ENCODE results near the gene TARDBP. TPM values are rescaled to one million over a fixed set of nuclear protein-coding genes. Genes with fewer than 3 reads are reported as not detected.
"Not testable (repeated sequence)": the region's sequence is repeated elsewhere in the genome, so short reads cannot be mapped to it uniquely, and the experiment has no call there.

Gene TARDBP
- total RNA-seq, 2 donors from 2014 or later, result 149 to 156 TPM

GRCh38 chr1:11061652-11062365 lies 49.4 kb downstream of the TARDBP start:
- Mint-ChIP-seq H3K4me1 (ENCODE audit: low read depth) (peaks cover 60% of the 10 kb centered on the region), H3K36me3 (ENCODE audit: insufficient read depth in 2 of 2) (peaks cover 6 to 25% of the 10 kb centered on the region in 2 donors), H3K4me3 (peak overlapping the region; percentile 92 to 98), H3K27me3 (ENCODE audit: low read depth) (no peaks in the 10 kb centered on the region), H3K9me3 (no peaks in the 10 kb centered on the region), H3K27ac (peak overlapping the region; percentile 51)
- no peak for ATAC-seq (replicated peaks in 1 of 2)
- DNase-seq, result no peak

GRCh38 chr1:11062965-11063401 lies 50.5 kb downstream of the TARDBP start:
- no peaks in the 10 kb centered on the region for H3K27me3 Mint-ChIP-seq (ENCODE audit: low read depth)
- peak; percentile 26 to 29 for ATAC-seq (replicated peaks in 1 of 2)
- peak overlapping the region; percentile 59 to 72 for H3K4me3 Mint-ChIP-seq
- H3K4me1 Mint-ChIP-seq (ENCODE audit: low read depth), result peaks cover 50% of the 10 kb centered on the region
- H3K9me3 Mint-ChIP-seq, result no peaks in the 10 kb centered on the region
- H3K27ac Mint-ChIP-seq, result peak overlapping the region; percentile 87
- peaks cover 6 to 25% of the 10 kb centered on the region in 2 donors for H3K36me3 Mint-ChIP-seq (ENCODE audit: insufficient read depth in 2 of 2)
- peak; percentile 57 to 60 for DNase-seq

DNA sequence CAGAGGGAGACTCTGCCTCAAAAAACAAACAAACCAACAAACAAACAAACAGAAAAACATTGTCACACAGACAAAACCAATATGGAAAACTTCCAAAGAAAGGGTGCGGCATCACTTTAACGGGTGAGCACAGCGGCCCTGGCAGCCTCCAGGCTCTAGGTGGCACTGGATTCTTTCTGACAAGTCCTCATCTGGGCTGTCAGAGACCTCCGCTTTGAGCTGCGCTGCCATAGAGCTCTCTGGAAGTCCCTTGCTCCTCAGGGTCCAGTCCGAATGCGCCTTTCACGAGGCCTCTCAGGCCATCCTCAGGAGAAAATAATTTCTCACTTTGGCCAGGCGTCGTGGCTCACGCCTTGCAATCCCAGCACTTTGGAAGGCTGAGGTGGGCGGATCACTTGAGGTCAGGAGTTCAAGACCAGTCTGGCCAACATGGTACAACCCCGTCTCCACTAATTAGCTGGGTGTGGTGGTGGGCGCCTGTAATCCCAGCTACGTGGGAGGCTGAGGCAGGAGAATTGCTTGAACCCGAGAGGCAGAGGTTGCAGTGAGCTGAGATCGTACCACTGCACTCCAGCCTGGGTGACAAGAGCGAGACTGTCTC lies 51.6 kb downstream of the TARDBP start:
- Mint-ChIP-seq H3K36me3 (ENCODE audit: insufficient read depth in 2 of 2) (peaks cover 6 to 23% of the 10 kb centered on the region in 2 donors), H3K4me1 (ENCODE audit: low read depth) (peaks cover 39% of the 10 kb centered on the region)
- H3K9me3 Mint-ChIP-seq; H3K27ac Mint-ChIP-seq; H3K4me3 Mint-ChIP-seq; ATAC-seq (replicated peaks in 1 of 2); DNase-seq; H3K27me3 Mint-ChIP-seq (ENCODE audit: low read depth): not testable (repeated sequence)

- H3K9me3 Mint-ChIP-seq, result no peaks in the 10 kb centered on the region
- H3K4me1 Mint-ChIP-seq (ENCODE audit: low read depth), result peaks cover 36% of the 10 kb centered on the region
- H3K27ac Mint-ChIP-seq, result no peak overlapping the region
- peaks cover 4 to 24% of the 10 kb centered on the region in 2 donors for H3K36me3 Mint-ChIP-seq (ENCODE audit: insufficient read depth in 2 of 2)
- no peak for ATAC-seq (replicated peaks in 1 of 2)
- no peak for DNase-seq
- H3K4me3 Mint-ChIP-seq, result no peak overlapping the region
- H3K27me3 Mint-ChIP-seq (ENCODE audit: low read depth), result no peaks in the 10 kb centered on the region
Measured at GRCh38 chr1:11064942-11065341, 52.5 kb downstream of the TARDBP start.

GRCh38 chr1:11065796-11066195 lies 53.3 kb downstream of the TARDBP start:
- Mint-ChIP-seq H3K9me3 (no peaks in the 10 kb centered on the region), H3K36me3 (ENCODE audit: insufficient read depth in 2 of 2) (peaks cover 4 to 24% of the 10 kb centered on the region in 2 donors), H3K4me3 (no peak overlapping the region), H3K27me3 (ENCODE audit: low read depth) (no peaks in the 10 kb centered on the region), H3K4me1 (ENCODE audit: low read depth) (peaks cover 31% of the 10 kb centered on the region), H3K27ac (no peak overlapping the region)
- DNase-seq (no peak), ATAC-seq (replicated peaks in 1 of 2) (no peak)

DNA sequence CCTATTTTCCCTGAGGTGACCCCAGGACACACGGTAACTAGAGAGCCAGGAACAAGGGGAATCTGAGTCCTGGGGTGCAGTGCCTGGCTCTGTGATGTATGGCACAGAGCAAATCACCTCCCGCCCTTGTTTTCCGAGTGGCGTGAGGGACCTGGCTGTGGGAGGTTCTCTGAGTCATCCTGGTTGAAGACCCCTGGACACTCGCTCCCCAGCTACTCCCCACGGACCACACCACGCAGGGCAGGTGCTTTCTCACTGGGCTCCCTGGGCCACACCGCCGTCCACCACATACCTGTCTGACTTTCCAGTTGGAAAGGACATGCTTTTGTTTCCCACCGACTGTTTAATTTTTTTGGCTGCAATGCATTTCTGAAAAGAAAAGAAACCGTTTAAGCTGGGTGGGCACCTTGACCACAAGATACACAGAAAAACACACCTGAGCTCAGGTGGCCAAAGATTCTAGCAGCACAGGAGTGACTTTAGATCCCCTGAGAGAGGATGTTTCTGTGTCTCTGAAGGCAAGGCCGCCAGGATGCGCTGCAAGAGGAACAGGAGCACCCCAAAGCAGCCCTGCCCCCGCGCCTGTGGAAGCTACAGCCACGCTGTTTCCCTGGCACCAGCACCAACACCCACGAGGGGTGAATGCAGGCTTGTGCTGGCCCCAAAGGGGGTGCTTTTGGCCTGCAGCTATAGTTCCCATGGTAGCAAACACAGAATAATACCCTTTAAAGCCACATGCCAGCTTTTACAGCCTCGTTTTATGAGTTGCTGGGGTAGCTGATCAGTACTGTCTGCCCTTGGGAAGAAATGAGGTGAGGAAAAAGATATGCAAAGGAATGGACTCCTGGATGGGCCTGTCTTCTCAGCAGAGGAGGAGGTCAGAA lies 55.5 kb downstream of the TARDBP start:
- H3K27ac Mint-ChIP-seq, result no peak overlapping the region
- no peak for DNase-seq

DNA sequence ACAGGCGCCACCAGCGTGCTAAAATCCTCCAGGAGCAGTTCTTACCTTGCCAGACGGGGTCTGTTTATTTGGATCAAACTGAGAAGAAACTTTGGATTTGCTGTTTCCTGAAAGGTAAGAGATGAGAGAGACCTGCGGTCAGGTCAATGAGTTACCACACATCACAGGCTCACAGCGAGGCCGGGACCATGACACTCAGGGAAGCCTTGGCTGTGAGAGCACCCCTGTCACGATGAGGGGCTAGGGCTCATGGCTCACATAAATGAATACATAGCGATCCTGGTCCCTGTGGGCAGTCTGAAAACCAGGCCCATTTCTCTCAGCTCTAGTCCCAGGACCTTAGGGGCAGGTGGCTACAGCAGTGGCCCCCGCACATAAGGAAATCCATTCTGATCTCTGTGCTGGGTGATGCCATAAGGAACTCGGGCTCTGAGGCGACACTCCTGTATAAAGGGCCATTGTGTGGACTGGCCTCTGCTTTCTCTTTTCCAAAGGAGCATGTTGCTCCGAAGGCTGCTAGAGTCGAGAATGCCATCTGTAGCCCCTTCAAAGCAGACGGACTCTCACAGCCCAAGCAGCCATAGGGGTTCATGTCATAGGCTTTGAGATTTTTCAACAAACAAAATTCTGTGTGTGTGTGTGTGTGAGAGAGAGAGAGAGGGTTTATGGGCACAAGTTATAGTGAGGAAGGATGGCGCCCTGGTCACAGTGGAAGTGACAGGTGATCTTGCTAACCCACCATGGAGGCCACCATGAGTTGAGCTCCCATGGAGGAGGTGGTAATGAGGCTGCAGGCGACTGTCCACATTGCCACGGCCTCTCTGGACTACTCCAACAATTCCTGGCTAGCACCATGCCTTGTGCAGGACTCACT lies 56.4 kb downstream of the TARDBP start:
- H3K36me3 Mint-ChIP-seq (ENCODE audit: insufficient read depth in 2 of 2), result peaks cover 4 to 34% of the 10 kb centered on the region in 2 donors
- H3K27ac Mint-ChIP-seq, result no peak overlapping the region
- no peaks in the 10 kb centered on the region for H3K9me3 Mint-ChIP-seq

More for the DNA sequence above, 55.5 kb downstream of the TARDBP start:
- H3K36me3 Mint-ChIP-seq (ENCODE audit: insufficient read depth in 2 of 2), result peaks cover 4 to 32% of the 10 kb centered on the region in 2 donors
- H3K4me3 Mint-ChIP-seq, result no peak overlapping the region
- ATAC-seq (replicated peaks in 1 of 2), result no peak
- H3K27me3 Mint-ChIP-seq (ENCODE audit: low read depth), result no peaks in the 10 kb centered on the region
- peaks cover 9% of the 10 kb centered on the region for H3K4me1 Mint-ChIP-seq (ENCODE audit: low read depth)
- H3K9me3 Mint-ChIP-seq, result no peaks in the 10 kb centered on the region

GRCh38 chr1:11070876-11071275 lies 58.4 kb downstream of the TARDBP start:
- Mint-ChIP-seq H3K4me1 (ENCODE audit: low read depth) (peaks cover 10% of the 10 kb centered on the region), H3K9me3 (no peaks in the 10 kb centered on the region), H3K36me3 (ENCODE audit: insufficient read depth in 2 of 2) (peaks cover 4 to 27% of the 10 kb centered on the region in 2 donors), H3K27me3 (ENCODE audit: low read depth) (no peaks in the 10 kb centered on the region), H3K4me3 (no peak overlapping the region), H3K27ac (no peak overlapping the region)
- no peak for ATAC-seq (replicated peaks in 1 of 2)
- DNase-seq, result no peak

More for the DNA sequence above, 56.4 kb downstream of the TARDBP start:
- Mint-ChIP-seq H3K4me3 (no peak overlapping the region), H3K4me1 (ENCODE audit: low read depth) (peaks cover 5% of the 10 kb centered on the region), H3K27me3 (ENCODE audit: low read depth) (no peaks in the 10 kb centered on the region)
- DNase-seq (no peak), ATAC-seq (replicated peaks in 1 of 2) (no peak)

GRCh38 chr1:11071463-11072215 lies 59.2 kb downstream of the TARDBP start:
- H3K4me3 Mint-ChIP-seq, result no peak overlapping the region
- no peaks in the 10 kb centered on the region for H3K9me3 Mint-ChIP-seq
- no peaks in the 10 kb centered on the region for H3K27me3 Mint-ChIP-seq (ENCODE audit: low read depth)
- DNase-seq (no peak), ATAC-seq (replicated peaks in 1 of 2) (no peak)
- peak overlapping the region; percentile 8 for H3K27ac Mint-ChIP-seq
- H3K4me1 Mint-ChIP-seq (ENCODE audit: low read depth), result peaks cover 10% of the 10 kb centered on the region
- peaks cover 6 to 25% of the 10 kb centered on the region in 2 donors for H3K36me3 Mint-ChIP-seq (ENCODE audit: insufficient read depth in 2 of 2)

DNA sequence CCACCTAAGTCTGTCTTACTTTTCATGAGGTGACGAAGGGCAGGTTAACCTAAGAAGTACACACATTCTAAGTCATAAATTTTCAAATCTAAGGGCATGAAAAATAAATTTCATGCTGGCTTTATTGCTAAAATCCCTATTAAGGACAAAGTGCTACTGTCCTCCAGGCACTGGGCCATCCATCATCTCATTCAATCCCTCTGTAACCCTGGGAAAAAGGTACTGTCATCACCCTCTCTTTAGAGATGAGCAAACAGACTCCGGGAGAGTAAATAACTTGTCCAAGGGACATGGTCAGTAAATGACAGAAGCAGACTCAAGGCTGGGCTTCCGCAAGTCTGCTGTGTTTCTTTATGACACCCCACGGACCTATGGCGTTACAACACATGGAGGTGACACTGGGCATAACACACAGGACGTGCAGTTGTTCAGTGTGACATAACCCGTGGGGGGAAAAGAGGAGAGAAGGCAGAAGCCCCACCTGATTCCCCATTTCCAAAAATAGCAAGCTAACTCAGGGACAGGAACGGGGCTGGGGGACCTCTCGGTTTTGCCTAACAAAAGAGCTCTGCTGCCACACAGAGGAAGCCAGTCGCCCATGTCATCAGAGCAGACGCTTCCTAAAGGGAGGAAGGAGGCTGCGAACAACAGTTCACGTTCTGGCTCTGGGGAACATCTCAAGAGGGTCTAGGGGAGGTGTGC lies 59.9 kb downstream of the TARDBP start:
- Mint-ChIP-seq H3K4me1 (ENCODE audit: low read depth) (peaks cover 10% of the 10 kb centered on the region), H3K36me3 (ENCODE audit: insufficient read depth in 2 of 2) (peaks cover 6 to 21% of the 10 kb centered on the region in 2 donors), H3K27ac (no peak overlapping the region), H3K27me3 (ENCODE audit: low read depth) (no peaks in the 10 kb centered on the region), H3K4me3 (no peak overlapping the region), H3K9me3 (no peaks in the 10 kb centered on the region)
- DNase-seq, result no peak
- no peak for ATAC-seq (replicated peaks in 1 of 2)

DNA sequence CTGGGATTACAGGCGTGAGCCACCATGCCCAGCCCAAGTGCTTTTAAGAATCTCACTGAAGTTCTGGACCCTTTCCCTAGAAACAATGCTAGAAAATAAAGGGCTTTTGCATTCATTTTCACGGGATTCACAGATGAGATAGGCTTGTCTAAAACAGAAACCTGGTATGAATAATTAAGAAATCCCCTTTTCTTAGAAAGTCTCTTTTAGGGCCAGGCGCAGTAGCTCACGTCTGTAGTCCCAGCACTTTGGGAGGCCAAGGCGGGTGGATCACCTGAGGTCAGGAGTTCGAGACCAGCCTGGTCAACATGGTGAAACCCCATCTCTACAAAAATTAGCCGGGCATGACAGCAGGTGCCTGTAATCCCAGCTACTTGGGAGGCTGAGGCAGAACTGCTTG lies 60.9 kb downstream of the TARDBP start:
- not testable (repeated sequence) for H3K9me3 Mint-ChIP-seq

More for the DNA sequence above, 60.9 kb downstream of the TARDBP start:
- not testable (repeated sequence) for H3K4me3 Mint-ChIP-seq; DNase-seq; H3K27me3 Mint-ChIP-seq (ENCODE audit: low read depth)
- Mint-ChIP-seq H3K4me1 (ENCODE audit: low read depth) (peaks cover 10% of the 10 kb centered on the region), H3K36me3 (ENCODE audit: insufficient read depth in 2 of 2) (peaks cover 6 to 24% of the 10 kb centered on the region in 2 donors), H3K27ac (peak overlapping the region; percentile 28)
- ATAC-seq (replicated peaks in 1 of 2), result peak; percentile 67 to 84

All from activated T-cell treated with anti-CD3 and anti-CD28 coated beads, Interleukin-2, amount 50 U/mL, for 72 hours (primary cell).